Activated T-helper 2 cell treated with anti-CD3 and anti-CD28 coated beads, Interferon-gamma antibody, Interleukin-2, Interleukin-4, amounts not matched to agents 10 μg/mL and 5 μg/mL and 100 μg/mL, durations not matched to agents 14 hours and 24 hours and 36 hours (primary cell): Measurements from ENCODE around the gene CRYGN. TPM values are rescaled to one million over a fixed set of nuclear protein-coding genes. Genes with fewer than 3 reads are reported as not detected.

Source experiments
- DNase-seq: peaks from one replicate; pipeline ENCODE4 v3.0.0; 2021; ENCODE audit warnings: low spot score
- H3K27ac Mint-ChIP-seq: one replicate; pipeline ENCODE4 v1.8.0; 2021; ENCODE audit warnings: mixed read lengths
- H3K27me3 Mint-ChIP-seq: one replicate; pipeline ENCODE4 v1.8.0; 2021; ENCODE audit warnings: low read depth, mixed read lengths
- H3K36me3 Mint-ChIP-seq: one replicate; pipeline ENCODE4 v1.8.0; 2021; ENCODE audit warnings: low read depth, mixed read lengths
- H3K4me1 Mint-ChIP-seq: one replicate; pipeline ENCODE4 v1.8.0; 2021; ENCODE audit warnings: low read depth, mixed read lengths
- H3K4me3 Mint-ChIP-seq: one replicate; pipeline ENCODE4 v1.8.0; 2021; ENCODE audit warnings: low read depth, mild to moderate bottlenecking, moderate library complexity, mixed read lengths
- H3K9me3 Mint-ChIP-seq: one replicate; pipeline ENCODE4 v1.8.0; 2021; ENCODE audit warnings: mixed read lengths
- intact Hi-C: fragments of 100-400 bp; cut with micrococcal nuclease; formaldehyde crosslinking; loops from one replicate; pipeline ENCODE4 v1.15.1; 2023
- total RNA-seq: library from RNA; stranded (reverse); gene quantifications from 2 replicates; pipeline ENCODE4 v1.2.3, GENCODE V29; 2022

The CRYGN gene
- total RNA-seq, 1 donor from 2014 or later = not detected

GRCh38 chr7:151470711-151471110, 30.8 kb upstream of the CRYGN start:
- H3K36me3 Mint-ChIP-seq = peaks cover 84% of the 10 kb centered on the region
- peaks cover 38% of the 10 kb centered on the region for H3K4me1 Mint-ChIP-seq
- H3K9me3 Mint-ChIP-seq = no peaks in the 10 kb centered on the region
- H3K27ac Mint-ChIP-seq = no peak overlapping the region
- no peaks in the 10 kb centered on the region for H3K27me3 Mint-ChIP-seq
- intact Hi-C loops = no loop called here
- H3K4me3 Mint-ChIP-seq = no peak overlapping the region
- no peak for DNase-seq

GRCh38 chr7:151469281-151469680, 29.3 kb upstream of the CRYGN start:
- Mint-ChIP-seq H3K4me1 (peaks cover 38% of the 10 kb centered on the region), H3K27me3 (no peaks in the 10 kb centered on the region), H3K36me3 (peaks cover 96% of the 10 kb centered on the region), H3K4me3 (no peak overlapping the region), H3K9me3 (peaks cover under 1% of the 10 kb centered on the region), H3K27ac (no peak overlapping the region)
- intact Hi-C loops = no loop called here
- no peak for DNase-seq

- H3K36me3 Mint-ChIP-seq = peaks cover 96% of the 10 kb centered on the region
- peaks cover 9% of the 10 kb centered on the region for H3K9me3 Mint-ChIP-seq
- H3K4me1 Mint-ChIP-seq = peaks cover 34% of the 10 kb centered on the region
- intact Hi-C loops = no loop called here
- H3K4me3 Mint-ChIP-seq = no peak overlapping the region
- no peak overlapping the region for H3K27ac Mint-ChIP-seq
- no peaks in the 10 kb centered on the region for H3K27me3 Mint-ChIP-seq
- no peak for DNase-seq
Measured at GRCh38 chr7:151468217-151469018, 28.5 kb upstream of the CRYGN start.

GRCh38 chr7:151465169-151465568, 25.2 kb upstream of the CRYGN start:
- DNase-seq = no peak
- no peak overlapping the region for H3K4me3 Mint-ChIP-seq
- H3K9me3 Mint-ChIP-seq = peaks cover 23% of the 10 kb centered on the region
- peaks cover 11% of the 10 kb centered on the region for H3K4me1 Mint-ChIP-seq
- peaks cover 6% of the 10 kb centered on the region for H3K27me3 Mint-ChIP-seq
- no peak overlapping the region for H3K27ac Mint-ChIP-seq
- intact Hi-C loops = no loop called here
- H3K36me3 Mint-ChIP-seq = peaks cover 76% of the 10 kb centered on the region

GRCh38 chr7:151462306-151462779, 22.4 kb upstream of the CRYGN start:
- Mint-ChIP-seq H3K36me3 (peaks cover 48% of the 10 kb centered on the region), H3K9me3 (peaks cover 23% of the 10 kb centered on the region), H3K4me1 (no peaks in the 10 kb centered on the region), H3K27me3 (peaks cover 13% of the 10 kb centered on the region), H3K27ac (no peak overlapping the region), H3K4me3 (no peak overlapping the region)
- no peak for DNase-seq
- intact Hi-C loops = no loop called here

- Mint-ChIP-seq H3K27ac (no peak overlapping the region), H3K36me3 (peaks cover 43% of the 10 kb centered on the region), H3K4me1 (peaks cover 2% of the 10 kb centered on the region), H3K9me3 (peaks cover 23% of the 10 kb centered on the region), H3K4me3 (no peak overlapping the region), H3K27me3 (peaks cover 13% of the 10 kb centered on the region)
- intact Hi-C loops = no loop called here
- DNase-seq = no peak
Measured at GRCh38 chr7:151461942-151462230, 21.9 kb upstream of the CRYGN start.

GRCh38 chr7:151461096-151461941, 21.4 kb upstream of the CRYGN start:
- peaks cover 23% of the 10 kb centered on the region for H3K9me3 Mint-ChIP-seq
- peaks cover 41% of the 10 kb centered on the region for H3K36me3 Mint-ChIP-seq
- H3K27me3 Mint-ChIP-seq = peaks cover 13% of the 10 kb centered on the region
- peaks cover 2% of the 10 kb centered on the region for H3K4me1 Mint-ChIP-seq
- intact Hi-C loops = no loop called here
- H3K27ac Mint-ChIP-seq = no peak overlapping the region
- no peak for DNase-seq
- H3K4me3 Mint-ChIP-seq = no peak overlapping the region

GRCh38 chr7:151460474-151460855, 20.5 kb upstream of the CRYGN start:
- Mint-ChIP-seq H3K9me3 (peaks cover 23% of the 10 kb centered on the region), H3K27me3 (peaks cover 13% of the 10 kb centered on the region), H3K27ac (no peak overlapping the region), H3K36me3 (peaks cover 33% of the 10 kb centered on the region), H3K4me1 (peaks cover 4% of the 10 kb centered on the region), H3K4me3 (no peak overlapping the region)
- no peak for DNase-seq
- intact Hi-C loops = no loop called here

- H3K4me3 Mint-ChIP-seq = no peak overlapping the region
- DNase-seq = no peak
- H3K4me1 Mint-ChIP-seq = peaks cover 4% of the 10 kb centered on the region
- no peak overlapping the region for H3K27ac Mint-ChIP-seq
- intact Hi-C loops = no loop called here
- H3K36me3 Mint-ChIP-seq = peaks cover 27% of the 10 kb centered on the region
- H3K27me3 Mint-ChIP-seq = peaks cover 13% of the 10 kb centered on the region
- peaks cover 23% of the 10 kb centered on the region for H3K9me3 Mint-ChIP-seq
Measured at GRCh38 chr7:151459726-151460473, 20.0 kb upstream of the CRYGN start.

GRCh38 chr7:151457534-151457933, 17.6 kb upstream of the CRYGN start:
- DNase-seq = no peak
- peaks cover 5% of the 10 kb centered on the region for H3K9me3 Mint-ChIP-seq
- peaks cover 4% of the 10 kb centered on the region for H3K4me1 Mint-ChIP-seq
- no peak overlapping the region for H3K4me3 Mint-ChIP-seq
- no peak overlapping the region for H3K27ac Mint-ChIP-seq
- peaks cover 4% of the 10 kb centered on the region for H3K36me3 Mint-ChIP-seq
- peaks cover 13% of the 10 kb centered on the region for H3K27me3 Mint-ChIP-seq
- intact Hi-C loops = no loop called here

GRCh38 chr7:151456782-151457181, 16.8 kb upstream of the CRYGN start:
- peaks cover 13% of the 10 kb centered on the region for H3K27me3 Mint-ChIP-seq
- no peak for DNase-seq
- H3K9me3 Mint-ChIP-seq = peaks cover 3% of the 10 kb centered on the region
- H3K4me3 Mint-ChIP-seq = no peak overlapping the region
- no peak overlapping the region for H3K27ac Mint-ChIP-seq
- intact Hi-C loops = no loop called here
- H3K36me3 Mint-ChIP-seq = no peaks in the 10 kb centered on the region
- peaks cover 4% of the 10 kb centered on the region for H3K4me1 Mint-ChIP-seq

- no peak overlapping the region for H3K27ac Mint-ChIP-seq
- intact Hi-C loops = no loop called here
- no peak overlapping the region for H3K4me3 Mint-ChIP-seq
- H3K36me3 Mint-ChIP-seq = no peaks in the 10 kb centered on the region
- peaks cover 2% of the 10 kb centered on the region for H3K9me3 Mint-ChIP-seq
- H3K27me3 Mint-ChIP-seq = peaks cover 13% of the 10 kb centered on the region
- H3K4me1 Mint-ChIP-seq = peaks cover 4% of the 10 kb centered on the region
- DNase-seq = no peak
Measured at GRCh38 chr7:151456276-151456675, 16.3 kb upstream of the CRYGN start.
